HG03432 (cell line): ENCODE measurements around the gene UCP2.
A peak's percentile ranks its signal among the peaks of the same experiment; 100 is the strongest.

Source experiments
- ATAC-seq: cut with Tn5 transposase; IDR thresholded peaks from one replicate; pipeline ENCODE4 v1.9.1; 2021; ENCODE audit warnings: mild to moderate bottlenecking, moderate library complexity; ENCODE audit not compliant: unreplicated experiment

The UCP2 gene

DNA sequence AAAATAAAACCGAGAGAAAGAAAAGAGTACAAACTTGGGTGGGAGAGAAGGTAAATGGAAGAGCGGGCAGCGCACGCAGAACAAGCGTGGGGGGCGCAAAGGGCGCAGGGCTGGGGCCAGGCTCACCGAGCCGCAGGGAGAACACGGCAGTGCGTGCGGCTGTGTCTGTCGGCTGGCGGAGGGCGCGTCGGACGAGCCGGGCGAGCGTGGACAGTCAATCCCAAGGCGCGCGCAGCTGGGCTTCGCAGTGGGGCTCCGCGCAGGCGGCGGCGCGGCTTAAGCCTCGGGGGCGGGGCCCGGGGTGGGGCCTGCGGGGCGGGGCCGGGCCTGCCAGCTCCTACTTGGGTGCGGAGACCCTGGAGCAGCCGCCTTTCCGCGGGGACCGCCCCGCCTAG is at the start of gene UCP2:
Gene UCP2, minus strand, starts transcription at position 249 of the 395 bp plus-strand sequence. CDS start 4,465 bp downstream, outside the sequence.
- ATAC-seq, result peak; percentile 62

DNA sequence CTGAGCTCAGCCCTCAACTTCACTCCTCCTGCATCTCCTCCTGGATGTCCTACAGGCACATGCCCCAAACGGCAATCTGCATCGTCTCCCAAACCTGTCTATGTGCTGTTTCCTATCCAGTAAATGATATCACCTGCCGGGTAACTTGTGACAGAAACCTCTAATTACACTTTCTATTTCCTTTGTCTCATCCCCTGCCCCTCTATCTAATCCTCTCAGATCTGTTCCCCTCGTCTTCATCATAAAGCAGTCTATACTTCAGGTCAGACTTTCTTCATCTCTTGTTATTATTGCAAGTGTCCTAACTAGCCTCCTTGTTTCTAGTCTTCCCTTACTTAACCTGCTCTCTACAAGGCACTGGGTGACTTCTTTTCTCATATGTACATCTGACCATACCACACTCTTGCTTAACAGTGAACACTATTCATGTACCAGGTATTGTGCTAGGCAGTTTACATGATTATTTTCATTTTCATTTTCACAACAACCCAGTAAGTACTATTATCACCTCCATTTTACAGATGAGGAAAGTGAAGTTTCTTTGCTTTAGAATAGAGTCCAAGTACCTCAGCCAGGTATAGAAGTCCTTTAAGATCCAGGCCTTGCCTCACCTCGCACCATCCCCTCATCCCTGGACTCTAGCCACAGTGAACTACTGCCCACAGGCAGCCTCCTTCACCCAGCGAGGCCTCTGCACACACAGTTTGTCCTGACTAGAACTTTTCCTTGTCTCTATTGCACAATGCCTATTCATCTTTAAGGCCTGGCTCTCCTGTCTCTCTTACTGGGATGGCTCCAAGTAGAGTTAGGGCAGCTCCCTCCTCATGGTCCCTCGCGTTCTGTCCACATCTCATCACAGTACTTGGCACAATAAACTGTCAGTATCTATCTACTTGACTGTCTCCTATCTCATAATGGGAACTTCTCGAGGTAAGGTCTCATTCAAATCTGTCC is 48.4 kb upstream of the UCP2 start:
- ATAC-seq, result no peak

DNA sequence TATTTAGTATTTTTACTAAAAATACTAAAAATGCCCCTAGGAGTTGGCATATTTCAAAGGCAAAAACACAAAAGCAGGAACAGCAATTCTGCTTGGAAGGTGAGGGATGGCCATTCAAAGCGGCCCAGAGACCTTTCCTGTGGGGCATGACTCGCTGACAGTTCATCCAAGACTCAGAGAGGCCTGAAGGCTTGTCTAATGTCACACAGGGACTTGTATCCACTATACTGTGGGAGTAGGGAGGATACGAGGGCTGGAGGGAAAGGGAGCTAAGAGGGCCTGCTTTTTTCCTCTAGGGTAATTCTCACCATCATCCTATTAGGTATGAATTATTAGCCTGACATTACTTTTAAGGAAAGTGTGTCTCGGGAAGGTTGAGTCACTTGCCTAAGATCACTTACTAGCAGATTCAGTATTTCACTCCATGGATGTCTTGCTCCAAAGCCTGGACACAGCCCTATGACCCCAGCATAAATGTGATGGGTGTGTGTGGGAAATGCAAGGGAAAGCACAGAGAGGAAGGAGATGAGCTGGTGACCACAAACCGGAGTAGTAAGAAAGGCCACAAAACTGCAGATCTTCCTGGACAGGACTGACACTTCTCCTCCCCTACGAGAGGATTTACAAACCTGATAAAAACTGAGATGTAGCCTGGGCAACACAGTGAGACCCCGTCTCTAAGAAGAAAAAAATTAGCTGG is 43.0 kb upstream of the UCP2 start:
- no peak for ATAC-seq

- no peak for ATAC-seq
Observed at GRCh38 chr11:74024261-74025029, 41.8 kb upstream of the UCP2 start.

DNA sequence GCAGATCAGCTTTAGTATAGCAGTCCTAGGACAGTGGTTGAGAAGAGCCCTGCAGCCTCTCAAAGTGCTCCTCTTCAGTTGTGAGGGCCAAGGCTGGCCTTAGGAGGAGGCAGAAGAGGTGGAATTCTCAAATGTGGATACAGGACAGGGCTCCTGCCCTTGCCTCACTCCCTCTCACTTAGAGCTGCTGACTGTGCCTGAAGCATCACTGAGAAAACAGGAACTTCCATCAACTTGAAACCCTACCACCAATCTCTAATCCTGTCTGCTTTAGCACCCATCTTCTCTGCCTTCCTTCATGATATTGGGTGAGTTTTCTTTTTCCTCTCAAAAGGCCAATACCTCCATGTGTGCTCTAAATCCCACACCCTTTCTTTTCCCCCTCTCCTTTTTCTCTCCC is 40.6 kb upstream of the UCP2 start:
- ATAC-seq, result no peak

DNA sequence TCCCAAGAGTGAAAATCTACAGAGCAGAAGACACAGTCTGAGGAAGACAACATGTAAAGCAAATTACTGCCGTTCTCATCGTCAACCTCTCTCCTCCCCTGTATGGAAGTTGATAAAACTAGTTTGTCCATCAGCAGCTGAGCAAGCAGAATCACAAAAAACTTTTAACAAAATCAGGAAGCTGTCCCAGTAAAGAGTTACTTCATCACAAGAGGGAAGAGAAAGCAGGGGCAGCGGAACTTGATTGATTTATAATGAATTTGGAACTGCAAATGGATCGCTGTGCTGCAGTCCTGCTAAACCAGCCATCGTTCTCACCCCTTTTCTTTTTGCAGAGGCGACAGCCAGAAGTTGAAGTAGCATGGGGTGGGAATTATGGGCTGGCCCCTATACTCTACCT is 39.9 kb upstream of the UCP2 start:
- ATAC-seq, result no peak

GRCh38 chr11:74021998-74022397 is 39.4 kb upstream of the UCP2 start:
- ATAC-seq, result no peak

GRCh38 chr11:74020539-74020938 is 37.9 kb upstream of the UCP2 start:
- ATAC-seq, result peak; percentile 64

- no peak for ATAC-seq
Observed at GRCh38 chr11:74019860-74020259, 37.2 kb upstream of the UCP2 start.

DNA sequence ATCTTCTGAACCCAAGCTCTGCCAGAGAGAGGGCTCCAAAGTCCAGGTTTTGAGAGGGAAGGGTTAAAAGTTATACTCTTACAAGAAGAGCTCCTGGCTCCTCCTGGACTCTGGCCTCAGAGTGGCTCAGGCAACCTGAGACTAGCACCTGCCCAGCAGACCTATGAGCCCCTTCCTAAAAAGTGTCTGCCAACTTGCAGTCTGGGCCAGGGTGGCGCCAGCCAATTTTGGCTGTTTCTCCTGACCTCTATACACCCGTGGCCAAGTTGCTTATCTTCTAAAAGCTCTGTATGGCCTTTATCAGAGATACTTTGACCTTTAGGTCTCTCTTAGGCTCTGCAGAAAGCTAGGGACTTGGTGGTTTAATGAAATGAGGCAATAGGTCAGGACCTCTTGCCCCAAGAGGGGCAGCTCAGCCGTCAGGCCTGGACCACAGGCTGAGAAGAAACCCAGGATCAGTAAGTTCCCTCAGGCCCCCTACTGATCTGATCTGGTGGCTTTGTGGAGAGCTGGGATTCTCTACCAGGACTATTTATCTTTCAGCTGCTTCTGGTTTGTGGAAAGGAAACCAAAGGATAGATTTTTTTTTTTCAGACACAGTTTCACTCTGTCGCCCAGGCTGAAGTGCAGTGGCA is 36.6 kb upstream of the UCP2 start:
- no peak for ATAC-seq

- no peak for ATAC-seq
Observed at GRCh38 chr11:74018331-74019005, 35.8 kb upstream of the UCP2 start.

DNA sequence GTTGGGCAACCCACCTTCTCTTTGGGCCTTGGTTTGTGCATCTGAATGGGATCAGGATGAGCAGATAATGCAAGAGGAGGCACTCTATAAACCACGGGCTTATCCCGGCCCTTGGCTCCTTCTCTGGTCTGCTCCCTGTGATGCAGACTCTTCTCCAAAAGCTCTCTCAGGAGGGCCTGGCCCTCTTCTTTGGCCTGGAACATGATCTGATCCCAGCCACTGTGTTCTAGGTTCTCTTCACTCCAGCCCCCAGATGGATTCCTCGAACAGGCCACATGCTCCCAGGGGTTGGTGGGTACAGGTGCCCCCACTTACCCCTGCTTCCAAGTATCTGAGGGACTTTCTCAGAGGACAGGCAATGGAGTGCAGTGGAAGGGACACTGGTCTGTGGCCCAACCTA is 35.0 kb upstream of the UCP2 start:
- ATAC-seq, result no peak

DNA sequence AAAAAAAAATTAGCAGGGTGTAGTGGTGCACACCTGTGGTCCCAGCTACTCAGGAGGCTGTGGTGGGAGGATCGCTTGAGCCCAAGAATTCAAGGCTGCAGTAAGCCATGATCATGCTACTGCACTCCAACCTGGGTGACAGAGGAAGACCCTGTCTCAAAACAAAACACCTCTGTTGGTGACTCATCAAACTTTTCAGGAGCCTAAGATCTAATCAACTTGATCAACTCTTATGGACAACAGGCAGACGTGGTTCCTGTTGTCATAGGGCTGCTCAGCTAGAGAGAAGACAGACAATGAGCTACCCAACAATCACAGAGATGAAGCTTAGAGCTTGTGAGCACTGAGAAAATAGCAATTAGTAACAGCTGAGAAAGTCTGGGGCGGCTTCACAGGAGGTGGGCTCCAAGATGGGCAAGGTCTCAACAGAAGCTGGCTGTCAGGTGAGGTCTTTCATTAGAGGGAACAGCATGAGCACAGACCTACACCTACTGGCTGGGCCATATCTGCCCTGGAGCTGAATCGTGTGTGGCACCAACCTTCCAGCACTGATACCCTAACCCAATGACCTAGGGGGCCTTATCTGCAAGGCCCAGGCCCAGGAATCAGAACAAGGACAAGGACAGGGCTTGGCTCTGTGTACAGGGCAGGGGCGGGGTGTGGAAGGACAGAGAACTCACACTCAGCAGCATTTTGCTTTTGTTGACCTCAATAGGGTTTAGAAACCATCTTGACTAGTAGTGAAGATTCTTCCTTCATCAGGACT is 33.5 kb upstream of the UCP2 start:
- ATAC-seq, result no peak

- no peak for ATAC-seq
Observed at GRCh38 chr11:74014880-74015279, 32.2 kb upstream of the UCP2 start.

DNA sequence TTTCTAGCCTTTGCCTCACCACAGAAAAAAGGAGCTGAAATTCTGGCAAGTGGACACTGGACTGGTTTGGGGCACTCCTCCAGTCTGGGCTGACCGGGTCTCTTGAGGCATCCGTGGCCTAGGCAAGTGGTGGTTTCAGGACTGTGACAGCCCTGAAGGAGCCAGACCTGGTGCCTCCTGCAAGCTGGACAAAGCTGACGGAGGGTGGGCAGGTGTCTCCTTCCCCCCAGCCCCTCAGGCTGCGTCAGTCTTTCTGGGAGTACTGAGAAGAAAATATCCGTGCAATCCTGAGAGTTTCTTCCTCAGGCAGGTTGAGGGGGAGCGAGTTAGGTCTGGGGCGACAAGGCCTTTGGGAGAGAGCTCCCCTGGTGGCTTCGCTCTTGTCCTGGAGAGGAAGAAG is 30.5 kb upstream of the UCP2 start:
- ATAC-seq, result no peak

GRCh38 chr11:74012074-74012809 is 29.6 kb upstream of the UCP2 start:
- no peak for ATAC-seq

GRCh38 chr11:74011360-74012073 is 28.9 kb upstream of the UCP2 start:
- peak; percentile 84 for ATAC-seq
